WTC11 (cell line): ENCODE measurements around the gene SH3TC2.

ENCODE experiments used
- AR ChIP-seq: fragments of 250-450 bp; sonication (Bioruptor Pico); IDR thresholded peaks from 2 replicates; pipeline ENCODE4 v1.9.0; 2021; ENCODE audit warnings: mild to moderate bottlenecking
- ATF3 ChIP-seq: sonication (generic); formaldehyde crosslinking; conservative IDR thresholded peaks from 2 replicates; pipeline ENCODE4 v1.8.1; 2022; ENCODE audit warnings: mild to moderate bottlenecking, missing genetic modification reagents
- CTCF ChIP-seq: fragments of 200-600 bp; IDR thresholded peaks from 2 replicates; pipeline ENCODE4 v1.8.0; 2022; ENCODE audit warnings: antibody characterized with exemption
- ERG ChIP-seq: fragments of 250-450 bp; sonication (Bioruptor Pico); IDR thresholded peaks from 2 replicates; pipeline ENCODE4 v1.8.0; 2021; ENCODE audit warnings: mild to moderate bottlenecking
- MAX ChIP-seq: sonication (generic); formaldehyde crosslinking; IDR thresholded peaks from 2 replicates; pipeline ENCODE4 v1.8.0; 2022; ENCODE audit warnings: mild to moderate bottlenecking, missing genetic modification reagents
- RELA ChIP-seq: sonication (generic); formaldehyde crosslinking; IDR thresholded peaks from 2 replicates; pipeline ENCODE4 v1.8.1; 2022; ENCODE audit warnings: missing genetic modification reagents, mild to moderate bottlenecking, borderline replicate concordance
- STAT6 ChIP-seq: sonication (generic); formaldehyde crosslinking; conservative IDR thresholded peaks from 2 replicates; pipeline ENCODE4 v1.8.1; 2023; ENCODE audit warnings: mild to moderate bottlenecking, low read depth, missing genetic modification reagents, moderate library complexity
- TCF7 ChIP-seq: sonication (generic); formaldehyde crosslinking; IDR thresholded peaks from 2 replicates; pipeline ENCODE4 v1.8.0; 2022; ENCODE audit warnings: mild to moderate bottlenecking, low read depth, missing genetic modification reagents, moderate library complexity
- USF2 ChIP-seq: sonication (generic); formaldehyde crosslinking; IDR thresholded peaks from 2 replicates; pipeline ENCODE4 v1.8.1; 2023; ENCODE audit warnings: mild to moderate bottlenecking, missing genetic modification reagents, moderate library complexity

GRCh38 chr5:149018909-149019443 is 43.9 kb downstream of the SH3TC2 start:
- no peak for TF ChIP-seq CTCF
- TF ChIP-seq MAX (CRISPR knock-in tag), result no peak
- no peak for TF ChIP-seq AR (CRISPR knock-in tag)
- no peak for TF ChIP-seq RELA
- TF ChIP-seq ATF3 (CRISPR knock-in tag), result no peak
- TF ChIP-seq ERG (CRISPR knock-in tag), result no peak
- no peak for TF ChIP-seq STAT6 (CRISPR knock-in tag)
- TF ChIP-seq USF2, result no peak
- TF ChIP-seq TCF7 (CRISPR knock-in tag), result no peak
